Muscle of leg (tissue), 11 donors: ENCODE data around the gene SIK3. TPM values are rescaled to one million over a fixed set of nuclear protein-coding genes. Genes with fewer than 3 reads are reported as not detected.
"Not testable (repeated sequence)": the region's sequence is repeated elsewhere in the genome, so short reads cannot be mapped to it uniquely, and the experiment has no call there.

Experiments
- DNase-seq: peaks from one replicate; pipeline ENCODE4 v3.0.0; 2013
- H3K27ac ChIP-seq: one replicate; pipeline ENCODE4 v1.5.1; 2013; ENCODE audit warnings: mild to moderate bottlenecking, low read length, control low read depth
- H3K27me3 ChIP-seq: one replicate; pipeline ENCODE4 v1.6.1; 2013; ENCODE audit warnings: low read length; ENCODE audit not compliant: control insufficient read depth, insufficient read depth
- H3K36me3 ChIP-seq: one replicate; pipeline ENCODE4 v1.6.1; 2013; ENCODE audit warnings: low read length; ENCODE audit not compliant: control insufficient read depth, insufficient read depth
- H3K4me1 ChIP-seq: one replicate; pipeline ENCODE4 v1.6.1; 2013; ENCODE audit warnings: low read length; ENCODE audit not compliant: control insufficient read depth, insufficient read depth
- H3K4me3 ChIP-seq: one replicate; pipeline ENCODE4 v1.5.1; 2013; ENCODE audit warnings: low read length, control low read depth
- H3K9me3 ChIP-seq: replicated peaks from 2 replicates; pipeline ENCODE4 v1.6.1; 2013; ENCODE audit warnings: low read depth, low read length; ENCODE audit not compliant: control insufficient read depth
- WGBS: methylation state at CpG from one replicate; pipeline ENCODE4 v1.1.5; 2013; ENCODE audit warnings: missing lambda C conversion rate; ENCODE audit not compliant: insufficient coverage; 5-methylcytosine and 5-hydroxymethylcytosine counted together
- polyA plus RNA-seq, 8 donors: library from polyadenylated mRNA; unstranded; fragments of 120-200 nt; gene quantifications; one replicate each; pipeline versions ENCODE4 v1.2.1 to v1.2.3, GENCODE V29; 2013; ENCODE audit warnings: inconsistent platforms in 1 of 8, low replicate concordance in 1 of 8; ENCODE audit not compliant: insufficient read length in 8 of 8, insufficient read depth in 1 of 8
- total RNA-seq: library from RNA; stranded (reverse); fragments of 120-200 nt; gene quantifications from one replicate; pipeline ENCODE4 v1.2.4, GENCODE V29; 2013

Gene SIK3
- total and polyA plus RNA-seq, 9 donors, result 20.0 to 35.0 (median 29.5) TPM

- no peak for DNase-seq
- 49% methylated on average over 4 of the region's 6 CpGs for WGBS
These were observed 257.9 kb downstream of the SIK3 start for GRCh38 chr11:116840224-116840745.

GRCh38 chr11:116838321-116839084, 259.7 kb downstream of the SIK3 start:
- peaks cover 8% of the 10 kb centered on the region for H3K36me3 ChIP-seq
- H3K9me3 ChIP-seq, result no peaks in the 10 kb centered on the region
- H3K4me1 ChIP-seq, result peaks cover 19% of the 10 kb centered on the region
- DNase-seq, result no peak
- 50% methylated on average over 2 of the region's 6 CpGs for WGBS
- no peak overlapping the region for H3K27ac ChIP-seq
- H3K4me3 ChIP-seq, result no peak overlapping the region
- H3K27me3 ChIP-seq, result no peaks in the 10 kb centered on the region

More at GRCh38 chr11:116840224-116840745, 257.9 kb downstream of the SIK3 start:
- Histone ChIP-seq H3K36me3 (peaks cover 19% of the 10 kb centered on the region), H3K27ac (no peak overlapping the region), H3K4me1 (peaks cover 12% of the 10 kb centered on the region), H3K4me3 (no peak overlapping the region), H3K27me3 (no peaks in the 10 kb centered on the region), H3K9me3 (no peaks in the 10 kb centered on the region)

GRCh38 chr11:116837231-116838091, 260.8 kb downstream of the SIK3 start, which contains the start of gene APOA1:
TSS of gene APOA1 (minus strand) at chr11:116837622. CDS start at chr11:116837387, 235 bp downstream.
- WGBS, result 74% methylated on average over 9 of the region's 19 CpGs
- DNase-seq, result no peak
- H3K27ac ChIP-seq, result no peak within 1 kb of the TSS
- no peaks in the 10 kb centered on the region for H3K9me3 ChIP-seq
- H3K36me3 ChIP-seq, result no peaks in the 10 kb centered on the region
- H3K4me1 ChIP-seq, result peaks cover 19% of the 10 kb centered on the region
- H3K4me3 ChIP-seq, result no peak within 1 kb of the TSS
- no peaks in the 10 kb centered on the region for H3K27me3 ChIP-seq

- Histone ChIP-seq H3K27ac (no peak overlapping the region), H3K9me3 (no peaks in the 10 kb centered on the region), H3K4me3 (no peak overlapping the region), H3K4me1 (peaks cover 19% of the 10 kb centered on the region), H3K36me3 (no peaks in the 10 kb centered on the region), H3K27me3 (no peaks in the 10 kb centered on the region)
- 93% methylated on average over 5 of the region's 7 CpGs for WGBS
- DNase-seq, result no peak
These were observed 261.6 kb downstream of the SIK3 start for GRCh38 chr11:116836632-116836991.

- WGBS, result 4% methylated on average over 49 of the region's 57 CpGs
- H3K4me1 ChIP-seq, result peaks cover 19% of the 10 kb centered on the region
- H3K27ac ChIP-seq, result peak overlapping the region; percentile 76
- H3K4me3 ChIP-seq, result peak overlapping the region; percentile 41
- DNase-seq, result peak; percentile 92
- H3K27me3 ChIP-seq, result no peaks in the 10 kb centered on the region
- no peaks in the 10 kb centered on the region for H3K36me3 ChIP-seq
- H3K9me3 ChIP-seq, result no peaks in the 10 kb centered on the region
These were observed 262.2 kb downstream of the SIK3 start for GRCh38 chr11:116835791-116836631.

- H3K4me3 ChIP-seq, result peak overlapping the region; percentile 41
- 42% methylated on average over 20 of the region's 28 CpGs for WGBS
- no peak for DNase-seq
- no peaks in the 10 kb centered on the region for H3K27me3 ChIP-seq
- peak overlapping the region; percentile 76 for H3K27ac ChIP-seq
- no peaks in the 10 kb centered on the region for H3K36me3 ChIP-seq
- no peaks in the 10 kb centered on the region for H3K9me3 ChIP-seq
- peaks cover 19% of the 10 kb centered on the region for H3K4me1 ChIP-seq
These were observed 263.0 kb downstream of the SIK3 start for GRCh38 chr11:116835042-116835772.

GRCh38 chr11:116834535-116835041, 263.6 kb downstream of the SIK3 start:
- not testable (repeated sequence) for H3K4me3 ChIP-seq, H3K27me3 ChIP-seq, H3K9me3 ChIP-seq, H3K36me3 ChIP-seq, H3K27ac ChIP-seq, DNase-seq
- 76% methylated on average over 12 of the region's 13 CpGs for WGBS
- H3K4me1 ChIP-seq, result peaks cover 19% of the 10 kb centered on the region

- Histone ChIP-seq H3K4me1 (peaks cover 22% of the 10 kb centered on the region), H3K4me3 (no peak overlapping the region)
- 85% methylated on average over 11 of the region's 14 CpGs for WGBS
These were observed 264.3 kb downstream of the SIK3 start for GRCh38 chr11:116833816-116834534.

GRCh38 chr11:116833491-116833815, 264.8 kb downstream of the SIK3 start:
- 85% methylated on average over 8 of the region's 10 CpGs for WGBS
- no peaks in the 10 kb centered on the region for H3K36me3 ChIP-seq
- no peaks in the 10 kb centered on the region for H3K9me3 ChIP-seq

More at GRCh38 chr11:116833816-116834534, 264.3 kb downstream of the SIK3 start:
- no peaks in the 10 kb centered on the region for H3K36me3 ChIP-seq
- no peaks in the 10 kb centered on the region for H3K9me3 ChIP-seq
- no peak for DNase-seq
- H3K27me3 ChIP-seq, result no peaks in the 10 kb centered on the region
- H3K27ac ChIP-seq, result no peak overlapping the region

More at GRCh38 chr11:116833491-116833815, 264.8 kb downstream of the SIK3 start:
- no peak for DNase-seq
- Histone ChIP-seq H3K4me1 (peaks cover 22% of the 10 kb centered on the region), H3K4me3 (no peak overlapping the region), H3K27ac (no peak overlapping the region), H3K27me3 (no peaks in the 10 kb centered on the region)
